ENCODE results near the gene SPO11. TPM values are rescaled to one million over a fixed set of nuclear protein-coding genes. Genes with fewer than 3 reads are reported as not detected.

The SPO11 gene
- total RNA-seq, 3 donors from 2014 or later = not detected

GRCh38 chr20:57290178-57290484 is 39.5 kb upstream of the SPO11 start:
- H3K27me3 ChIP-seq = peaks cover 0 to 11% of the 10 kb centered on the region in 2 donors
- intact Hi-C loops (cut with DNase I; ENCODE audit: low total_unique reads) = no loop called here
- H3K4me1 ChIP-seq = no peaks in the 10 kb centered on the region
- H3K27ac ChIP-seq = peak overlapping the region in 1 of 2 donors; percentile 10
- H3K9me3 ChIP-seq = no peaks in the 10 kb centered on the region
- TF ChIP-seq CTCF (IDR thresholded peaks at IDR 0.05) = no peak
- no peak for TF ChIP-seq POLR2AphosphoS5 (IDR thresholded peaks at IDR 0.05)
- TF ChIP-seq POLR2A (IDR thresholded peaks at IDR 0.05) = no peak
- no peak for DNase-seq (ENCODE audit: low spot score in 2 of 2)
- H3K36me3 ChIP-seq = no peaks in the 10 kb centered on the region
- H3K4me3 ChIP-seq = no peak overlapping the region

- Histone ChIP-seq H3K4me3 (no peak overlapping the region), H3K36me3 (no peaks in the 10 kb centered on the region), H3K4me1 (no peaks in the 10 kb centered on the region), H3K27ac (no peak overlapping the region), H3K27me3 (peaks cover 0 to 11% of the 10 kb centered on the region in 2 donors), H3K9me3 (no peaks in the 10 kb centered on the region)
- TF ChIP-seq POLR2AphosphoS5 (IDR thresholded peaks at IDR 0.05) (no peak), CTCF (IDR thresholded peaks at IDR 0.05) (no peak), POLR2A (IDR thresholded peaks at IDR 0.05) (no peak)
- intact Hi-C loops (cut with DNase I; ENCODE audit: low total_unique reads) = no loop called here
- DNase-seq (ENCODE audit: low spot score in 2 of 2) = no peak
Observed at GRCh38 chr20:57291003-57291402, 38.6 kb upstream of the SPO11 start.

GRCh38 chr20:57291694-57292093 is 37.9 kb upstream of the SPO11 start:
- TF ChIP-seq POLR2AphosphoS5 (IDR thresholded peaks at IDR 0.05) (no peak), POLR2A (IDR thresholded peaks at IDR 0.05) (no peak), CTCF (IDR thresholded peaks at IDR 0.05) (no peak)
- Histone ChIP-seq H3K9me3 (no peaks in the 10 kb centered on the region), H3K36me3 (no peaks in the 10 kb centered on the region), H3K4me3 (no peak overlapping the region), H3K27ac (no peak overlapping the region), H3K27me3 (peaks cover 0 to 11% of the 10 kb centered on the region in 2 donors), H3K4me1 (no peaks in the 10 kb centered on the region)
- intact Hi-C loops (cut with DNase I; ENCODE audit: low total_unique reads) = no loop called here
- no peak for DNase-seq (ENCODE audit: low spot score in 2 of 2)

- H3K36me3 ChIP-seq = no peaks in the 10 kb centered on the region
- intact Hi-C loops (cut with DNase I; ENCODE audit: low total_unique reads) = no loop called here
- H3K9me3 ChIP-seq = no peaks in the 10 kb centered on the region
- no peak overlapping the region for H3K4me3 ChIP-seq
- H3K27me3 ChIP-seq = peaks cover 0 to 7% of the 10 kb centered on the region in 2 donors
- no peaks in the 10 kb centered on the region for H3K4me1 ChIP-seq
- TF ChIP-seq CTCF (IDR thresholded peaks at IDR 0.05) (no peak), POLR2A (IDR thresholded peaks at IDR 0.05) (no peak), POLR2AphosphoS5 (IDR thresholded peaks at IDR 0.05) (no peak)
- no peak overlapping the region for H3K27ac ChIP-seq
- DNase-seq (ENCODE audit: low spot score in 2 of 2) = no peak
Observed at GRCh38 chr20:57292611-57293010, 37.0 kb upstream of the SPO11 start.

- no peak for DNase-seq (ENCODE audit: low spot score in 2 of 2)
- no peaks in the 10 kb centered on the region for H3K4me1 ChIP-seq
- no peaks in the 10 kb centered on the region for H3K36me3 ChIP-seq
- intact Hi-C loops (cut with DNase I; ENCODE audit: low total_unique reads) = no loop called here
- H3K9me3 ChIP-seq = no peaks in the 10 kb centered on the region
- TF ChIP-seq CTCF (IDR thresholded peaks at IDR 0.05) = no peak
- no peak for TF ChIP-seq POLR2A (IDR thresholded peaks at IDR 0.05)
- TF ChIP-seq POLR2AphosphoS5 (IDR thresholded peaks at IDR 0.05) = no peak
- H3K27me3 ChIP-seq = peaks cover 0 to 7% of the 10 kb centered on the region in 2 donors
- H3K27ac ChIP-seq = no peak overlapping the region
- no peak overlapping the region for H3K4me3 ChIP-seq
Observed at GRCh38 chr20:57293995-57294394, 35.6 kb upstream of the SPO11 start.
